NCI-H1694 treated with DMSO at 0.1 percent for 48 hours (cell line): ENCODE measurements around the gene ATP2A3.

Source experiments
- DNase-seq: peaks from one replicate; lab custom pipeline; 2025; lab: John Stamatoyannopoulos, UW

Gene ATP2A3

DNA sequence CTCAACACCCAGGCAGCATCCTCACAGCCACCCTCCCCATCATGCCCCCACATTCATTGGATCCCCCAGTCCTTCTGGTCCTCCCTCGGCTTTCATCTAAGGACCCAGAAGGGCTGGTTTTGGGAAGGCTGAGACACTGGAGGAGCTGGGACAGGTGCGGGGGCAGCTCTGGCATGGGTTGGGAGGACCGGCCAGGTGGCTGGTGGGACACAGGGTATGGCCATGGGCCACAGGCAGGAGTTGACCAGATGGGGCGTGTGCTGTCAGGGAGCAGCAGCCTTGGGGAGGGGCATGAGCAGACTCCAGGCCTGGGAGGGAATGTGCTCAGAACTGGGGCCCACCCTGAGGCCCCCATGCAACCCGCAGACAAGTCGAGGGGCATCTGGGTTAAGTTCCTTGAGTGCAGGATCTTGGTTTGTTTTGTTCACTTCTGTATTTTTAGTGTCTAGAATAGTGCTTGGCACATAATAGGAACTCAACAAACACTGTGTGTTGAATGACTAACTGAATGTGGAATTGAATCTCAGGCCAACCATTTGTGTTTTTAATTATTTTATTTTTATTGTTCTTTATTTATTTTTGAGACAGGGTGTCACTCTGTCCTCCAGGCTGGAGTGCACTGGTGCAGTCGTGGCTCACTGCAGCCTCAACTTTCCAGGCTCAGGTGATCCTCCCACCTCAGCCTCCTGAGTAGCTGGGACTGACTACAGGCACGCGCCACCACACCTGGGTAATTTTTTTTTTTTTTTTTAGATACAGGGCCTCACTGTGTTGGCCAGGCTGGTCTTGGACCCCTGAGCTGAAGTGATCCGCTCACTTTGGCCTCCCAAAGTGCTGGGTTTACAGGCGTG, 53.6 kb downstream of the ATP2A3 start:
- no peak for DNase-seq

DNA sequence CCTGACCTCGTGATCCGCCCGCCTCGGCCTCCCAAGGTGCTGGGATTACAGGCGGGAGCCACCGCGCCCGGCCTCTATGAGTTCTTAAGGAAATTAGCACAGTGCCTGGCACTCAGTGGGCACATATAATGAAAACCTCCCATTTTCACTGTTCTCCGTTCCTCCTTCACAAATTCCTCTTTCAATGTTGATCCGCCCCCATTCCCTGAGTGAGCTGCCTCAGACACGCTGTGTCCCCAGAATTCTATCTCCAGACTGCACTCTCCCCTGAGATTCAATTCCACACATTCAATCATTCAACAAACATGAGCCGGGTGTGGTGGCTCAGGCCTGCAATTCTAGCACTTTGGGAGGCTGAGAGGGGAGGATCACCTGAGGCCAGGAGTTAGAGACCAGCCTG, 55.0 kb downstream of the ATP2A3 start:
- DNase-seq = no peak

DNA sequence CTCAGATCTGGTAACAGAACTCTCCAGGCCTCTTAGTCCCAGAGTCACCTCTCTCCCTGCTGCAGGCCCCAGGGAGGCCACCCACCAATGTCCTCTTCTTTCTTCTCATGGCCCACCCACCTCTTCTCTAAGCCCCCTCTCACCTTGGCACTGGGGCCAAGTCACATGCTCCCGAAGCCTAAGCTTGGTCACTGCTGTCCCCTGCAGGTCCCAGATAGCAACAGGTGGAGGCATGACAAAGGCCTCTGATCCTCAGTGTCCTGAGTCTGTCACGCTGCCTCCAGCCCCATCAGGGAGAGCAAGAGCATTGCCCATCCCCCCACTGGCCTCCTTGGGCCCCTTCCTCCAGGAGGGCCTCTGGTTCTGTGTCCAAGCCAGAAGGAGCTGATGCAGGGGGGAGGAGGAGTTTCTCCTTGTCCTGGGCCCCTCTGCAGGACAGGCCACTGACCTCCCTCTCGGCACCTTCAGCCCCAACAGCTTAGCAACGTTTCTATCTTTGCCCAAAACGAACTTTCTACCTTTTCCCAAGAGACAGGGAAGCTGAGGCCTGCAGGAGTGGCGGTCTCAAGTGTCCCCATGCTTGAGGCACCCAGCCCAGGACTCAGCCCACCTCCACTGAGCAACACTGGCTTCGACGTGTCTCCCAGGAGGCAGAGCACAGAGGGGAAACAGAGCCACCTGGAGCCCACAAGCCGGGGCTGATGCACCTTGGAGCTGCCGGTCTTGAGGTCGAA, 56.6 kb downstream of the ATP2A3 start:
- no peak for DNase-seq

DNA sequence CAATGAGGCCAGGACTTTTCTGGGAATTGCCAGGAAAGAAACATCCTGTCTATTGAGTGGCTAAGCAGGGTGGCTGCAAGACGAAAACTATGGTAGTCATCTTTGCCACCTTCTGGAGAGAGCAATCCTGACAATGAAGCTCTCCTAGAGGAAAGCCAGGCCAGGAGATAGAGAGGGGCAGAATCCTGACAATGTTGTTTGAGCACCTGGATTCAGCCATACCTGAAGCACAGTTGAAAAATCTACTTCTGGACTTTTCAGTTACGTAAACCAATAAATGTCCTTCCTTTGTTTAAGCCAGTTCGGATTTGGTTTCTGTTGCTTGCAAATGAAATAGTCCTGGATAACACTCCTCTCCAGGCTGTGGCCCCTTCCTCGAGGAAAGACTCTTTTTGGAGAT, 57.4 kb downstream of the ATP2A3 start:
- DNase-seq = no peak

DNA sequence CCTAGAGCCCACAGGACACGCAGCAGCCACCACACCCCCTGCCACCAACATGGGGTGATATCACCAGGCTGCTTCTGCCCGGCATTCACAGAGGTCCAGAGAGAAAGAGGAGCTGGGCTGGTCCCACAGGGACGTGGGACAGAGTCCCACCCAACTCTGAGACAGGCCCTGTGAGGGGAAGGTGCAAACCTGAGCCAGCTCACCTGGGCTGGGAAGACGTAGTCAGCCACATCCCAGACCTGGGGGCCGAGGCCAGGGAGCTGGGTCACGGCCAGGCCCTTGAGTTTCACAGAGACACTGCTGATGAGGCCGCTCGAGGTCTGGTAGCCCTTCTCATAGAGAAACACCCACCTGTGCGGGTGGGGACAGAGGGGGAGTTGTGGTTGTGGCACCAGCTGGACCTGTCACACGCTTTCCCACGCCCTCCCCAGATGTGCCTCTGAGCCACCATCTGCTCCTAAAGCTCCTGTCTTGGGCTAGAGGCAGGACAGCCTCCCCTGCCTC, 59.2 kb downstream of the ATP2A3 start:
- DNase-seq = peak; percentile 81

DNA sequence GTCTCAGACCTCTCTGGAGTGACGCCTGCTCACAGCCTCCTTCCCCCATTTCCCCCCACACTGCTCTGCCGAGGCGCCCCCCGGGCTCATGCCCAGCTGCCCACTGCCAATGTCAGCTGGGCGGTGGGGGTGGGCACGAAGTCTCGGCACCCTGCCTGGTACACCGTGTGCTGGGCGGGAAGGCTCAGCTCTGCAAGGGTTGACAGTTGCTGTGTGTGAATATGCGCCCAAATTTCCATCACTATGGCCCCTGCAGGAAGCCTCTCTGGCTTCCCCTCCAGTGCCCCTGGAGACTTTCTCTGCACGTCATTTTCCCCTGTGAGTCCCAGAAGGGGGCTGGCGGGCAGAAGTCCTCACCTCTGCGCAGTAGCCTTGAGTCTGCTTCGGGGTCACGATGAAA, 59.7 kb downstream of the ATP2A3 start:
- no peak for DNase-seq

DNA sequence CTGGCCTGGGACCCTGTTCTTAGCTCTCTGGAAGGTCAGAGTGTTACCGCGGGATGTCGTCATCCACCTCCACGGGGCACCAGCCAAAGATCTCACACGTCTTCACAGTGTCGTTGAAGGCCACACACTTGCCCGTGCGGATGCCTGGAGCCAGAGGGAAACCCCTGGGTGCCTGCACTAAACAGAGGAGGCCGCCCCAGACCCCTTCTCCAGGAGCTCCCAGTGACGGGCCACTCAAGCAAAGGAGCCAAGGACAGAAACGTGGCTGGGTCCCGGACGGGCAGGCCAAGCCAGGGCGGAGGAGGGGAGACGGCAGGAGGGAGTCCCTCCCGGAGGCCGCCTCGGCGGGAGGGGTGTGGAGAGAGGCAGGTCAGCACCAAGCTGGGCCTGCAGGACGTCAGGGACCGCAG, 60.4 kb downstream of the ATP2A3 start:
- DNase-seq = no peak

DNA sequence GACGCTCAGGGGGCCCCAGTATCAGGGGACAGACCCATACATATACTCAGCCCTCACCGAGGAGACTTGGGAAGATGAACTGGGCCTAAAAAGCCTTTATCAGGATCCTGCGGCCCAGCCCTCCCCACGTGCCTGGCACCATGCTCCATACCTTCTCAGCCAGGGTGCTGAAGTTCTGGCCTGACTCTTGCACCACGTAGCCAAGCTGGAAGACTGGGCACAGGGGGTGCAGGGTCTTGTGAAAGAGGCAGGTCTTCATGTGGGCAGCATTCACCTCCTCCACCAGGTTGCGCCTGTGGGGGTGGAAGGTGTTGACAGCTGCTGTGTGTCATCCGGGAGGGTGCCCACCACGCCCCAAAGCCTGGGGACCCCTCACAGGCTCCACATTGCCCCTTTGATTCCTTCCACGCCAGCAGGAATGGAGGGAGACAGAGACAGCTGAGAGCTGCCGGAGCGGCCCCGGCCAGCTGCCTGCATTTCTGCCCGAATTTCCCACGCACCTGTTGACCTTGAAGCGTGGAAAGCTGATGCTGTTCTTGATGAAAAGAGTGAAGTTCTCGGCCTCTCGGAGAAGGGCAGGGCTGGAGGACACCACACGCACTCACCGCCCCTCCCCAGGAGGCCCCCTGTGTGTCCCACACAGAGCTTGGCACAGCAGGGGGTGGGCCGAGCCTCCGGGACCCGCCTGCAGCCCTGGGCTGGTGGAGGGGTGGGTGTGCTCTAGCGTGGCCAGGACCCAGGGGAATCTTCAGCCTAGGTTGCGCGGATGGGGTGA, 61.0 kb downstream of the ATP2A3 start:
- no peak for DNase-seq

DNA sequence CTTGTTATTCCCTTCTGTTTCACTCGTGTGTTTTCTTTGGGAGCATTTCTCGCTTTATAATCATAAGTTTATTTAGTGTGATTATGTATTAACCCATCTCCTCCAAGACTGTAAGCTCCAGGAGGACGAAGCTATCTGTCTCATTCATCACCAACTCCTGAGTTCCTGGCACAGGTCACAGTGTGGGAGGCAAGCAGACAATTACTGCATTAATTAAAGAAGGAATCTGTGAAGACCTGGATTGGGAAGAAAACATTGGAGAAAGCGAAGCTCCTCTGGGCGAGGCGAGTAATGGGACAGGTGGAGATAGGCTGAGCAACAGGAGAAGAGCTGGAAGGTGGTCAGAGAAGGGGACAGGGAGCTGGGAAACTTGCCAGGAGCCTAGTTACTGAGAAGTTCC, 63.6 kb downstream of the ATP2A3 start:
- no peak for DNase-seq

DNA sequence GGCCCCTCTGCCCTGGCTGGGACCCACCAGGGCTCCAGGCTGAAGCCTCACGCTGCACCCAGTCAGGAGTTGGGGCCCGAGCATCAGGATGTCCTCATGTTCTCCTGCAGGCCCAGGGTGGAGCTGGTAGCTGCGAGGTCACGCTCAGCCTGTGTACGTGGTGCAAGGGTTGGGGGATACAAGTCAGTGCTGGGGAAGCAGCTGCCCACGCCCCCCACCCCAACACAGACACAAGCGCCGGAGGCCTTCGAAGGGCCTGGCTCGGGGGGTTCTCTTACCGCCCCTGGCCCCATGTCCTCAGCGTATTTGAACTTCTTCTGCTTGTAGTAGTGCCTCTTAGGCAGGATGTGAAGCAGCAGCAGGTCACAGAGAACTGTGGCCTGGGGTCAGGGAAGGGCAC, 66.5 kb downstream of the ATP2A3 start:
- DNase-seq = no peak

DNA sequence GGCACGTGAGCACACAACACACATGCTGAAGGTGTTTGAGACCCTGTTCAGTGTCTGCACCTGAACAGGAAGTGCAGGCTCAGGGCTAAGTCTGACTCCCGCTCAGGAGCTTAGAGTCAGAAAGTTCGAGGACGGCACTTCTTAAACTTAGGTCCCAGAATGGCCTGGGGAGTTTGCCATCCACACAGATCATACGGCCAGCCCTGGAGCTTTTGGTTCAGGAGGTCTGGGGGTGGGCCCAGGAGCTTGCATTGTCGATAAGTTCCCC, 67.3 kb downstream of the ATP2A3 start:
- DNase-seq = no peak

DNA sequence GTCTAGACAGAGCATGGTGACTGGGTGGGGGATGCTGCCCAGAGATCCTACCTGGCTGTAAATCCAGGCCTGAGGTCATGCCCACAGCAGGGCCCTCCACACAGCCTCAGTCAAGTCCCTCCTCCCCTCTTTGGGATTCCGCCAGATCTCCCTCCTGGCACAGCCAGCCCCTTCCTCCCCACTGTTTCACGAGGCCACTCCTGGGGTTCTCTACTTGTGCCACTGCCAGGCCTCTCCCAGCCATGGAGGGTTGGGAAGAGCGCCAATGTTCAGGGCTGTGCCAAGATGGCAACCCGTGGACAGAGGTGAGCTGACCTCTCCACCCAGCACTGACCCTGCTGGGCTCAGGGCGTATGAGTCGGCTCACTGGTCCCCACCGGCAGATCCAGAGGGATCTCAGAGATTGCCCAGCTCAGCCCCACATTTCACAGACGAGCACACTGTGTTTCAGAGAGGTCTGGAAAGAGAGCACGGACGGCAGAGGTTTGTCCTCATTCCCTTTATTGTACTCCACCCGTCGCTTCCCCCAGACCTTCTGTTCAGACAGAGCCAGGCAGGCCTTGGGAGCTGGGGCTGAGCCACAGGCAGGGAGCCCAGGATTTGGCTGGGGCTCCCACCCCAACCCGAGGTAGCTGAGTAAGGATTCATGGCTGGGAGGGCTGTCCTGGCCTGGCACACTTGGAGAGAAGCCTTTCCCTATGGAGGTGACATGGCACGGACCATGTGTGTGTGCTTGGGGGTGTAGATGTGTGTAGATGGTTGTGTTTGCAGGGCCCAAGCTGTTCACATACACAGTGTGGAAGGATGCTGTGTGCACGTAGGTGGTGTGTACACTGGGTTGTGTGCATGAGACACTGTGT, 67.9 kb downstream of the ATP2A3 start:
- DNase-seq = peak; percentile 56

DNA sequence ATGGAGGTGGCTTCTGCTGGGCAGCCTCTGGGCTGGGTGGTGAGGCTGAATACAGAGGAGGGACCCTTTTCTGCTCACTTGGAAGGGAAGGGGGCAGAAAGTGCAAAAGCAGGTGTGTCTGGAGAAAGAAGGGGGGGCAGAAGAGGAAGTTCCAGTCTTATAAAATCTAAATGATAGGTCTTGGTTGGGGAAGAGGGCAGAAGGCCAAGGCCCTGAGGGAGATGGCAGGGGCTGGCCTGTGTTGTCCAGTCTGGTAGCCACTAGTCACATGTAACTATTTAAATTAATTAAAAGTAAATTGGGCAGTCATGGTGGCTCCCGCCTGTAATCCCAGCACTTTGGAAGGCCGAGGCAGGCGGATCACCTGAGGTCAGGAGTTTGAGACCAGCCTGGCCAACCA, 68.9 kb downstream of the ATP2A3 start:
- no peak for DNase-seq

DNA sequence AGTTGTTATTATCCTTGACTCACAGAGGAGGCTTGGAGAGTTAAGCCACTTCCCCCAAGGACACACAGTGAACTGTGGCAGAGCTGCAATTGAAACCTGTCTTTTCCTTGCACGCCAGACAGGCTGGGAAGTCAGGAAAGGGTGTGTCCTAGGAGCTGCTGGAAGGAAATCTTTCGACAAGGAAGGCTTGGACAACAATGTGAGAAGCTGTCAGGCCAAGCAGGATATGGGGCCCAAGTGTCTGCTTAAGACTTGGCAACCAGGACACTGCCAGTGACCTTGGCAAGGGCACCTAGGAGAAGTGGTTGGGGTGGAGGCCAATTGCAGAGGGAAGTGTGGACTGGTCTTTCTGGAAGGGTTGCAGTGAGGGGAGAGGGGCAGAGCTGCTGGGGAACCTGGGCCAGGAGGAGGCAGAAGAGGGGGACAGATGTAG, 69.3 kb downstream of the ATP2A3 start:
- no peak for DNase-seq

DNA sequence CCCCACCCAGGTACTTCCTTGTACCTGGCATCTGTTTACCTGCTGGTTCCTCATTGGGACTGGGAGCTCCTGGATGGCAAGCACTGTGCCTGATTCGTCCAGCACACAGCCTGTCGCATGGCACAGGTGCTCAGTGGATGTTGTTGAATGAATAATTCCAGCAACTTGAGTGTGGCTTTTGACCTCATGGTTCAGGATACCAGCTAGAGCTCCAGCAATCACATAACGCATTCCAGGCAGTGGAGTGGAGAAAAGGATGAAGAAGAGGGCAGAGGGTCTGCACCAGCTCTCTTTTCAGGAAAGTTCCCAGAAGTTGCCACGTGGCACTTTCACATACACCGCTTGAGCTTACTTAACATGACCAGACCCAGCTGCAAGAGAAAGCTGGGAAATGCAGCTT, 70.0 kb downstream of the ATP2A3 start:
- DNase-seq = no peak

DNA sequence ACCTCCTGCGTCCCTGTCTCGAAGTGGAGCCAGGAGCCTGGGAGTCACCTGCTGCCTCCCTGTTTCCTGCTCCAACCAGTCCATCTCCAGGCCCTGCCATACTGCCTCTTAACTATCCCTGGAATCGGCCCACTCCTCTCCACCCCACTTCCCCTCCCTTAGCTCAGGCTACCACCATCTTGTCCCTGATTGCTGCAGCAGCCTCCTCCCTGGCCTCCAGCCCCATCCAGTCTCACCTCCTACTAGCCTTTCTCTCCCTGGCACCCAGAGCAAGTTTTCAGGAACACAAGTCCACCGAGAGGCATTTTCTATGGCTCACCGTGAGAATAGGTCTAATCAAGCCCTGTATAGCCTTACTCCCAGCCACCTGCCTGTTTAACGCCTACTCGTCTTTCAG, 70.5 kb downstream of the ATP2A3 start:
- no peak for DNase-seq

DNA sequence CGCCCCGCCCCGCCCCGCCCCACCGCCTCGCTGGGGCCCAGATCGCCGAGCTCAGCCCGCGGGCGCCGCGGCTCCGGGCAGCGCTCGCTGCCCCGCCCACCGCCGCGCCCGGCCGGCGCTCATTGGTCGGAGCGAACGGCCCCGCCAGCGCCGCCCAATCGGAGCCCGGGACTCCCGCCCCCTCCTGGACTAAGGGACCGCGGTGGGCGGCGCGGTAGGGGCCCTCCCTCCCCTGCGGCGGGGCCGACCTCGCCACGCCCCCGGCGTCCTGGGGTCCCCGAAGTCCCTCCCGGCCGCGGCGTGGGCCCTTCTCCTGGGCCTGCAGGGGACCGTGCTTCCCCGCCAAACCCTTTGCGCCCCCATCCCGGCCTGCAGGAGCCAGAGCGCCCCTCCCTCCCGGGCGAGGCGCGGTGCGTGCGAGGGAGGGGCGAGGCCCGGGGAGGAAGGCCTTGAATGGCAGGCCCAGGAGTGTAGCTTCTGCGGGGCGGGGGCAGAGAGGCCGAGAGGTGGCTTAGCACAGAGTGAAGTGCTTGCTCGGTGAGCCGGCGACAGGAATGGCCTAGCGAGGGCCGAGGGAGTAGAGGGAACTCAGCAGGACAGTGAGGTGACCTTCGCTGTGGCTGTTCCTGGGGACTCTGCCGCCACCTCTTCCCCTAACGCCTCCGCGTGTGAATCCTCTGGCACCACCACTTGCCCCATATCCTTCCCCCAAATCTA, 71.1 kb downstream of the ATP2A3 start, which contains the start of gene CAMKK1:
Gene CAMKK1, minus strand, starts transcription at position 51 of the 717 bp plus-strand sequence. CDS start 7,366 bp downstream, outside the sequence.
- DNase-seq = peak; percentile 66

DNA sequence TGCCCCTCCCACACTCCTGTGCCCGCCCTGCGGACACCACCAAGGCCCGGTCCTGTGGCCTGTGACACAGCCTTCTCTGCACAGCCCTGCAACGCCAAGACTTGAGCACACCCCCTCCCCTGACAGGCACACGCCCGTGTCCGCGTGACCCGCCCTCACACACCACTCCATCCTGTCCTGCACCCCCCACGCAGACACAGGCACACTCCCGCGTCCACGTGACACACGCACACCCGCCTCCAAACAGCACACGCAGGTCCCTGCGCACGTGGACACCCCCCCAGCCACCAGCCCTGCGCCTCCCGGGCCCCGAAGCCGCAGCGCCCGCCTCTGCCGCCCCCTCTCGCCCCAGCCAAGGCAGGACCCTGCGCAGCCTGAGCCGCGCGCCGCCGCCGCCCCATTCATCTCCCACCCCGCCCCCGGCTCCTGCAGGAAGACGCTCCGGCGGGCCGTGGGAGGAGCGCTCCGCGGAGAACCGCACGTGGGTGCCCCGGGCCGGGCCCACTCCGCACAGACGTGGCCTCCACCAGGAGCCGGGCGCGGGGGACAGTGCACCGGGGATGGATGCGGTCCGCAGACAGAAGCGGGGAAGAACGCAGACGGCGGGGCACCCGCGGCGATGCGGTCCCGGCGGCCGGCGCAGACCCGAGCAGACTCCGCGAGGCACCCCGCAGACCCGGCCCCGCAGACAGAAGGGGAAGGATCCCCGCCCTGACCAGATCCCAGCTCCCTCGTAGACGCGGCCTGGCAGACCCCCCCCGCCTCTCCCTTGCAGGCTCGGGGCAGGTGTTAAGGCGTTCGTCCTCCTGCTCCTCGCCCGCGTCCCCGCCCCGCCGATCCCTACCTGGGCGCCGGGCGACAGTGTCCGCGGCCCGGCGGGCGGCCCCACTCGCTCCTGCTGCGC, 71.9 kb downstream of the ATP2A3 start:
- DNase-seq = no peak

DNA sequence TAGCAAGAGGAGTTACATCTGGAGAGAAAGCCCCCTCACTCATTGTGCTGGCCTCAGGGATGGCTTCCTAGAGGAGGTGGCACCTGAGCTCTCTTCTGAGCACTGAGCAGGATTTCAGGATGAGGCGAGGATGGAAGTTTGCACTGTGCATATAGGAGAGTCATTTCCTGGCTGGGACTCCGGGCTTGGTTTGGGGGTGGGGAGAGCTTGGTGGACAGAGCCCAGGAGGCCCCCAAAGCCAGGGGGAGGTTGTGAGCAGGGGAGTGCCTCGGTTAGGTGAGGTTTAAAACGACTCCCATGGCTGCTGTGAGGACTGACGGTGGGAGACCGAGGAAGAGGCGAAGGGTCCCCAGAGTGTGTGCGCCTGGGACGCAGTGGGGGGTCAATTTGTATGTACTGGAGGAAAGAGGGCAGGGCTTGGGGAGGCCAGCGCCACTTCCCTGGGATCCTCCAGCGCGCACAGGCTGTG, 72.6 kb downstream of the ATP2A3 start:
- DNase-seq = no peak

DNA sequence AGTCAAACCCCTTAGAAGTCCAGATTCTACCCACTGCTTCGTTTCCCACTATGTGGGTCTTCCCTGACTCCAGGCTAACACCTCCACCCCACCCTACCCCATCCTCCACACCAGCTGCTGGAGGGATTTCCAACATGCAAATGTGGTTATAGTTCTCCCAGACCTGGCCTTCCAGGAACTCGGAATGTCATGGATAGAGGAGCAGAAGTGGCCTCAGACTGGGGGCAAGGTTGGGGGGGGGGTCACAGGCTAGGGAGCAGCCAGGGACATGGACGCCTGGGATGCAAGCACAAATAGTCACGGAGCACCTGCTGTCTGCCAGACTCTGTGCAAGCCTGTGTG, 73.4 kb downstream of the ATP2A3 start:
- DNase-seq = no peak
